Endodermal cell (in vitro differentiated cells): Measurements from ENCODE around the gene TIAM1. TPM values are rescaled to one million over a fixed set of nuclear protein-coding genes. Genes with fewer than 3 reads are reported as not detected.

Experiments used
- DNase-seq: peaks from one replicate; pipeline ENCODE4 v3.0.0-alpha.2; 2017
- H3K27ac ChIP-seq: 2 replicates; pipeline ENCODE4 v1.5.1; 2013; ENCODE audit warnings: mild to moderate bottlenecking, low read depth, low read length, moderate library complexity
- H3K27me3 ChIP-seq: 2 replicates; pipeline ENCODE4 v1.6.1; 2013; ENCODE audit warnings: mild to moderate bottlenecking, low read length, moderate library complexity; ENCODE audit not compliant: insufficient read depth, control insufficient read depth, poor library complexity, severe bottlenecking
- H3K36me3 ChIP-seq: 2 replicates; pipeline ENCODE4 v1.7.0; 2013; ENCODE audit warnings: mild to moderate bottlenecking, low read length, moderate library complexity; ENCODE audit not compliant: control insufficient read depth, insufficient read depth
- H3K4me1 ChIP-seq: one replicate; pipeline ENCODE4 v1.7.0; 2013; ENCODE audit warnings: low read length; ENCODE audit not compliant: control insufficient read depth, insufficient read depth
- H3K4me3 ChIP-seq: 2 replicates; pipeline ENCODE4 v1.5.1; 2013; ENCODE audit warnings: mild to moderate bottlenecking, low read length, moderate library complexity
- H3K9ac ChIP-seq: 2 replicates; pipeline ENCODE4 v1.6.1; 2013; ENCODE audit warnings: mild to moderate bottlenecking, low read length, moderate library complexity; ENCODE audit not compliant: poor library complexity, severe bottlenecking; ENCODE audit errors: extremely low read depth
- H3K9me3 ChIP-seq: 2 replicates; pipeline ENCODE4 v1.6.1; 2013; ENCODE audit warnings: mild to moderate bottlenecking, low read length, moderate library complexity; ENCODE audit not compliant: control insufficient read depth
- H3K27ac Mint-ChIP-seq: 2 replicates; pipeline ENCODE4 v1.8.0; 2020; ENCODE audit warnings: mixed read lengths
- H3K27me3 Mint-ChIP-seq: 2 replicates; pipeline ENCODE4 v1.8.0; 2021; ENCODE audit warnings: mild to moderate bottlenecking, mixed read lengths; ENCODE audit not compliant: insufficient read depth
- H3K36me3 Mint-ChIP-seq: 2 replicates; pipeline ENCODE4 v1.8.0; 2020; ENCODE audit warnings: low read depth, mixed read lengths
- H3K4me1 Mint-ChIP-seq: 2 replicates; pipeline ENCODE4 v1.8.0; 2020; ENCODE audit warnings: mixed read lengths
- H3K4me3 Mint-ChIP-seq: 2 replicates; pipeline ENCODE4 v1.8.0; 2020; ENCODE audit warnings: mild to moderate bottlenecking, moderate library complexity, mixed read lengths
- H3K9me3 Mint-ChIP-seq: 2 replicates; pipeline ENCODE4 v1.8.0; 2020; ENCODE audit warnings: mild to moderate bottlenecking, mixed read lengths
- WGBS, 2 experiments: methylation state at CpG; one replicate each; pipeline versions ENCODE4 v1.1.5 to v1.1.7; 2013; ENCODE audit warnings: missing lambda C conversion rate in 2 of 2, mixed read lengths in 1 of 2; ENCODE audit not compliant: insufficient coverage in 1 of 2, insufficient read length in 1 of 2; 5-methylcytosine and 5-hydroxymethylcytosine counted together
- total RNA-seq, 2 donors: library from RNA; stranded (reverse); fragmentation: NEBNext Ultra II Directional in 1 of 2; extraction: Animal tissue kit (Norgen Biotek cat#: 25700) in 1 of 2; gene quantifications; 2 replicates in 1 of 2; 3 replicates in 1 of 2; pipeline ENCODE4 v1.2.1, GENCODE V29; 2021
- TF ChIP-seq, protein P1 (sequence below): fragments of 200-600 bp; sonication (generic); conservative IDR thresholded peaks from 2 replicates; pipeline ENCODE4 v1.5.0; 2021; ENCODE audit warnings: antibody characterized with exemption, mild to moderate bottlenecking

TIAM1 gene
- total RNA-seq, 2 donors from 2014 or later: 29.4 to 33.3 TPM

DNA sequence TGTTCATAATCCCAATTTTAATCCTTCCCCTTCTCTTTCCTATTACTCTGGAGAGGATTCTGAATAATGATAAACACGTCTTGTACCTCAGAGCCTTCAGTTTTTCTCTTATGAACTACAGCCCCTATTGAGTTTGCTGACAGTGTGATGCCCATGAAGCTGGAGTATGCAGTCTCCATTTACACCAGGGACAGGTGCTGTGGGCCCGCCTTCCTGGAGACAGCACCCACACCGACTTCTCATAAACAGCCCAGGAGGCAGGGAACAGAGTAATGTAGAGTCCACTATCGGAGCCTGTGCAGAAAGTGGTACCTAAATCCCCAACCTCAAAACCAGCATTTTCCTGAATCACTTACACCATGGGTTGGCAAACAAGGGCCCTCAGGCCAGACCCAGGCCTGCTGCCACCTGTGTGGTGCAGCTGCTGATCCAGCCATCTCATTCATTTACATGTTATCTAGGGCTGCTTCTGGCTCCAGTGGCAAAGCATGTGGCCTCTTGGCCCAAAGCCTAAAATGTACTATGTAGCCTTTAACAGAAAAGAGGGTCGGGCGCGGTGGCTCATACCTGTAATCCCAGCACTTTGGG, 210.7 kb downstream of the TIAM1 start:
- no peak for DNase-seq
- Histone ChIP-seq H3K36me3 (peaks cover 54% of the 10 kb centered on the region), H3K27me3 (no peaks in the 10 kb centered on the region), H3K4me3 (no peak overlapping the region), H3K9ac (no peak overlapping the region), H3K4me1 (no peaks in the 10 kb centered on the region), H3K9me3 (no peaks in the 10 kb centered on the region), H3K27ac (no peak overlapping the region)
- peaks cover 17% of the 10 kb centered on the region for H3K4me1 Mint-ChIP-seq
- TF ChIP-seq, protein P1, sequence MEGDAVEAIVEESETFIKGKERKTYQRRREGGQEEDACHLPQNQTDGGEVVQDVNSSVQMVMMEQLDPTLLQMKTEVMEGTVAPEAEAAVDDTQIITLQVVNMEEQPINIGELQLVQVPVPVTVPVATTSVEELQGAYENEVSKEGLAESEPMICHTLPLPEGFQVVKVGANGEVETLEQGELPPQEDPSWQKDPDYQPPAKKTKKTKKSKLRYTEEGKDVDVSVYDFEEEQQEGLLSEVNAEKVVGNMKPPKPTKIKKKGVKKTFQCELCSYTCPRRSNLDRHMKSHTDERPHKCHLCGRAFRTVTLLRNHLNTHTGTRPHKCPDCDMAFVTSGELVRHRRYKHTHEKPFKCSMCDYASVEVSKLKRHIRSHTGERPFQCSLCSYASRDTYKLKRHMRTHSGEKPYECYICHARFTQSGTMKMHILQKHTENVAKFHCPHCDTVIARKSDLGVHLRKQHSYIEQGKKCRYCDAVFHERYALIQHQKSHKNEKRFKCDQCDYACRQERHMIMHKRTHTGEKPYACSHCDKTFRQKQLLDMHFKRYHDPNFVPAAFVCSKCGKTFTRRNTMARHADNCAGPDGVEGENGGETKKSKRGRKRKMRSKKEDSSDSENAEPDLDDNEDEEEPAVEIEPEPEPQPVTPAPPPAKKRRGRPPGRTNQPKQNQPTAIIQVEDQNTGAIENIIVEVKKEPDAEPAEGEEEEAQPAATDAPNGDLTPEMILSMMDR: no peak
- H3K4me3 Mint-ChIP-seq: no peak overlapping the region
- H3K27me3 Mint-ChIP-seq: no peaks in the 10 kb centered on the region
- H3K9me3 Mint-ChIP-seq: no peaks in the 10 kb centered on the region
- H3K27ac Mint-ChIP-seq: no peak overlapping the region
- WGBS, 2 experiments: 93 to 98% methylated on average over 4 to 7 of the region's 7 CpGs
- peaks cover 74% of the 10 kb centered on the region for H3K36me3 Mint-ChIP-seq

- Mint-ChIP-seq H3K36me3 (peaks cover 74% of the 10 kb centered on the region), H3K27me3 (no peaks in the 10 kb centered on the region), H3K9me3 (no peaks in the 10 kb centered on the region), H3K27ac (no peak overlapping the region), H3K4me1 (peaks cover 15% of the 10 kb centered on the region), H3K4me3 (no peak overlapping the region)
- no peak overlapping the region for H3K4me3 ChIP-seq
- WGBS, 2 experiments: 91 to 93% methylated on average over 8 to 11 of the region's 11 CpGs
- TF ChIP-seq, protein P1: no peak
- H3K27me3 ChIP-seq: no peaks in the 10 kb centered on the region
- DNase-seq: no peak
- H3K27ac ChIP-seq: no peak overlapping the region
- H3K36me3 ChIP-seq: peaks cover 56% of the 10 kb centered on the region
- no peaks in the 10 kb centered on the region for H3K4me1 ChIP-seq
- no peak overlapping the region for H3K9ac ChIP-seq
- H3K9me3 ChIP-seq: no peaks in the 10 kb centered on the region
Measured at GRCh38 chr21:31132574-31133242, 211.4 kb downstream of the TIAM1 start.

- Mint-ChIP-seq H3K9me3 (no peaks in the 10 kb centered on the region), H3K27ac (no peak overlapping the region), H3K4me1 (peaks cover 21% of the 10 kb centered on the region), H3K27me3 (no peaks in the 10 kb centered on the region), H3K36me3 (peaks cover 70% of the 10 kb centered on the region), H3K4me3 (no peak overlapping the region)
- whole genome bisulfite sequencing, 2 experiments: 87% methylated on average over 1 of the region's 2 CpGs; no CpG with 5 or more reads in 1 of the 2 experiments
- Histone ChIP-seq H3K4me3 (no peak overlapping the region), H3K9me3 (no peaks in the 10 kb centered on the region), H3K4me1 (no peaks in the 10 kb centered on the region), H3K36me3 (peaks cover 40% of the 10 kb centered on the region), H3K9ac (no peak overlapping the region), H3K27me3 (no peaks in the 10 kb centered on the region), H3K27ac (no peak overlapping the region)
- TF ChIP-seq, protein P1: no peak
- DNase-seq: no peak
Measured at GRCh38 chr21:31130821-31131220, 213.2 kb downstream of the TIAM1 start.
